GM21825 (cell line): ENCODE results near the gene MEGF11.

Experiments used
- ATAC-seq: cut with Tn5 transposase; IDR thresholded peaks from one replicate; pipeline ENCODE4 v1.9.1; 2021; ENCODE audit warnings: mild to moderate bottlenecking, moderate library complexity; ENCODE audit not compliant: unreplicated experiment

MEGF11 gene

DNA sequence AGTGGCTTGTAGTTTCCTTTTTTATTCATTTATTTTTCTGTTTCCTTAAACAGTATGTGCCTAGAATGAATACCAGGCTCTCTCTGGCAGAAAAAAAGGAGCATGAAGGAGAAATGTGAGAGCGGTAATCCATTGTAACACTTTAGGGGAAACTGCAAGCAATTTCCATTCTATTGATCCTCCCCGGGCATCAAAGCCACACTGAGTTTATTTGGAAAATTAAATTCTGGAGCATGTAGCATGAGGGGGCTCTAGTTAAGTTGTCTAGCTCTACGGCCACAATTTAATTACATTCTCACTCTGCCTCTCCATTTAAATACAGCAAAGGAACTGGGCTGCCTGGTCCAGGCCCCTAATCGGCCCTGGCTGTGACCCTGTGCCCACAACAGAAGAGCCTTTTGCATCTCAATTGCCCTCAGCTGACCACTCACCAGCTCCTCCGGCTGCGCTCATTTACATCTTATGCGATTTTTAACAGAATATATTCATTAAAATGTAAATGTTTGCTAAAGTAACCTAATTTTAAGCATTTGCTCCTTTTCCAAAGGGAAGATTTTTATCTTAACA, 72.9 kb downstream of the MEGF11 start:
- no peak for ATAC-seq

DNA sequence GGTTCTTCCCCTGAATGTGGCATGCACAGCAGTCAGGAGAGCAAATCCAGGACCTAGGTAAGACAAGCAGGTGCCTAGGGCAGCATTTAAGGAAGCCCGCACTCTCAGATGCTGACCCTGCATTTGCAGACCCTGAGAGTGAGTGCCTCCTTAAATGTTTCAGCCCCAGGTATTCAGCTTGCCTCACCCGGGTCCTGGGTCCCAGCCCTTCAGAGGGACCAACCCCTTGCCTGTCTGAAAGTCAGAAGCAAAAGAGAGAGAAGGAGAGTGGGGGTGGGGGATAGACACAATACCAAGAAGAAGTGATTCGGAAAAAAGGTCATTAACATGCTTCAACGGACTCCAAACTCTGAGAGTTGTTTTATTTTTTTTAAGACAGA, 75.0 kb downstream of the MEGF11 start:
- no peak for ATAC-seq

DNA sequence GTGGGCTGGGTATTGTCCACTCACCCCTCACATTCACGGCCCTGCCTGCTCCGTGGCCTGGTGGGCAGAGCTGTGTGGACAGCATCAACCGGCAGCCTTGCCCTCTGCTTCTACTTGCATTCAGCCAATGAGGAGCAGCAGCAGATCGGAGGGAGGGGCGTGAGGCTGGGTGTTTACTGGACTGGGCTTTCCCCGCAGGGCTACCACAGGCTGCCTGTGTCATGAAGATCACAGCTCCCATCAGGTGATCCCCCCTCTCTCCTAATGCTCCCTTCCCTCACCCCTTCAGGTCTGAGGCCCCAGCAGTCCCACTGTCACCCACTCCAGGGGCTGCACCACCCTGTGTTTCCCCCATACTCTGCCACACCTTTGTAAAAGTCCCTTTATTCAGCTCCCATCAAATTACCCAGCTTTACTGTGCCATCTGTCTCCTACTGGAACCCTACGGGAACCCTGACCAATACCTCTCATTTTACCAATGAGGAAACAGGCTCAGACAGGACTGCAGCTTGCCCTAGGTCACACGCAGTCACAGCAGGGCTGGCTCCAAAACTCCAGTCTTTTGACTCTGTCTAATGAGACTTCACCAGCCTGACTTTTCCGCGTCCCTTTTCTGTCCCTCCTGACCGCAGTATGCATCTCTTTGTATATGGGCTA, 81.1 kb downstream of the MEGF11 start:
- ATAC-seq = no peak

DNA sequence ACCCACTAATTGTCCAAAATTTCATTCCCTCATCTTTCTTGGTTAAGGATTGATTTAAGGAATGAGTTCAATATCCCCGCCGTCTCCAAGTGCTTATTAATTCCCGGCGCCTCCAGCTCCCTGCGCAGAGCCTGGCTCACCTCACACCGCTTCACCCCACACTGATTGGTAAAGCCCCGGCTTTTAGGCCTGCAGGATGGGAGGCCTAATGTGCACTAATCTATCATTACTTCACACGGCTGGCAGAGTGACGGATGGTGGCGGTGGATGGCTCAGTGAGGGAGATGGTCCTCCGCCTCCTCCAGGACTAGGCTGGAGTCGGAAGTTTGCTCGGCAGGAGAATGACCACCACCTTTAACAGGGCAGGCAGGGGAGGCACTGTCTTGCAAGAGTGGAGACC, 81.7 kb downstream of the MEGF11 start:
- no peak for ATAC-seq

DNA sequence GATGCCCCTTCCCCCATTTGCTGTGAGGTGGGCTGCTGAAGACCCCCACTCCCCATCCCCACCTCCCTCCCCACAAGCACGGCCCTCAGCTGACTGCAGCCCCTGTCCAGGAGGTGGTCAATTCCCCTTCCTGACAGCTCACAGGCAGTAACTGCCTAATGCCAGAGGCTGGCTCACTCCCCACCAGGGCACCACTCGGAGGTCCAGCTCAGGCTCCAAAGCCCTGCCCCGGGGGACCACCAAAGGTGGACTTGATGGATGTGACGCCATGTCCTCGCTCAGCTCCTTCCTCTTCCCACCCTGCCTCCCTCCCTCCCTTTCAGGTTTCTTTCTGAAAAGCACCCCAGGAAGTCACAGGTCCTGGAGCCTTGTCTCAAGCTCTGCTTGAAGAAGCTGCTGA, 82.8 kb downstream of the MEGF11 start:
- no peak for ATAC-seq

DNA sequence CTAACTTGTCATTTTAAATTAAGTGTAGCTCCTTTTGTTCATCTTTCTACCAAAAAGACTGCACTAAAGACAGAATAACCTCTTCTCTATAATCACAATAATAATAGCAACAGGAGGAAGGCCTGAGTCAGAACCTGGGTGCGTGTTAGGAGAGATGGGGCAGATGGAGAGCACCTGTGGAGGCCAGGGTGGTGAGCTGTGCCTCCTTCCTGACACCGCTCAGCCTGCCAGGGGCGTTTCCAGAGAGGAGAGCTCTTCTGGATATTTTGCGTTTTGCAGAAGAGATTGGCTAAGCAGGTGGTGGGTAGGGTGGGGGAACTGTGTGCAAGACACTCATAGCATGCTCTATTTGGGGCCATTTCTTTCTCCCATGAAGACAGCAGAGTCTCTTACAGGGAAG, 83.5 kb downstream of the MEGF11 start:
- no peak for ATAC-seq

DNA sequence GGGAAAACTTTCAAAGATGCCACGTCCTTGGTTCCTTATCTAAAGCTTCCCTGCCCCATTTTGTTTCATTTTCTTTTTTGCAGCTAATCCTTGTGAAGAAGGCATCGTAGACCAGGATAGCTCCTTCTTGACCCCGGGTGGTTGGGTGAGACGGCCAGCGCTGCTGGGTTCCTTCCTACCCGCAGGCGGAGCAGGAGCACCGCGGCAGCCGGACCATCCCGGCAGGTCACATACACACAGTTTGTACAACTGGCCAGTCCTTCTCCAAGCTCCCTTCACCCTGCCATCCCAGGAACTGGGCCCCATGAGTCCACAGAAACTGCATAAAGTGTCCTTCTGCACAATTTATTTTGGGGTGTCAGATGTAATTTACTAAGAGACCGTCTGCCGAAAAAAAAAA, 83.9 kb downstream of the MEGF11 start:
- no peak for ATAC-seq

DNA sequence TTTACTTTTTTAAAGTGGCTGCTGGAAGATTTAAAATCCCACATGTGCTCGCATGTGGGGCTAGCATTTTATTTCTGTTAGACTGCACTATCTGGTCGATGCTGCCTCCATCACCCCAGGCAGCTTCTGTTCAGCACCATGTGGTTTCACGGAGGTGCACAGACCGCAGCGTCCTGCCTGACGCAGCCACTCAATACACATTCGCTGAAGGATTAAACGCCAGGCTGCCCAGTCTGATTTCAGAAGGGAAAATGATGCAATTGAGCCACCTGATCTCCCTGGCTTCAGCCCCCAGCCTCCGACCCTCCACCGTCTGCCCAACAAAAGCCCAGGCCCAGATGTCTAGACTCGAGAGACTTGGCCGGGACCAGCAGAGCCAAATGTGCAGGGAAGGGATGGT, 84.5 kb downstream of the MEGF11 start:
- ATAC-seq = no peak

DNA sequence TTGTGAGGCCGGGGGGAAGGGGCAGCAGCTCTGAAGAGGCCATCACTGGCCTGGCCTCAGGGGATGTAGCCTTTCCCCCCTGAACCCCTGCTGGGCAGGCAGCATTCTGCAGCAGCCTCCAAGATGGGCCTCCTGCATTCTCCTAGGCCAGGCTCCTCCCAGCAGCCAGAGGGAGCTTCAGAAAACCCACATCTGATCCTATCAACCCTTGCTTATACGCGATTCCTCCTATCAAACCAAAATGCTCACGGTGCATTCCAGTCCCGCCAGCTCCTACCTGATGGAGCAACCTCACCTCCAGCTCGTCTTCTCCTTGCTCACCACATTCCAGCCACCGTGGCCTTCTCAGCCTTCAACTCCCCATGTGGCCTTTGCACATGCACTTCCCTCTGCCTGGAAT, 85.7 kb downstream of the MEGF11 start:
- no peak for ATAC-seq

DNA sequence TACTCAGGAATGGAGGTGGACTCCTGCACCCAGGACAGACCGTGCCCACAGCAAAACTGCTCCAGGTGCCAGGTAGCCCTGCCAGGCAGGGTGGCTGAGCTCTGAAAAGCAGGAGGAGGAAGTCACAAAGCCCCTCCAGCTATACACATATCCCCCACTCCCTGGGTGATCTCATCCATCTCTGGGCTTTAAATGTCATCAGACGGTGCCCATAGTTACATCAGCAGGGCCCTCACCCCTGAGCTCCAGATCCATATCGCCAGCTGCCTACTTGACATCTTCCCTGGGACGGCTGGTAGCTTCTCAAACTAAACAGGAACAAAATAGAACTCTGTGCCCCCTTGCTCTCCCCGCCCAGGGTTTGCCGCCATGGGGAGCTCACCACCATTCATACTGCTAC, 87.7 kb downstream of the MEGF11 start:
- no peak for ATAC-seq

DNA sequence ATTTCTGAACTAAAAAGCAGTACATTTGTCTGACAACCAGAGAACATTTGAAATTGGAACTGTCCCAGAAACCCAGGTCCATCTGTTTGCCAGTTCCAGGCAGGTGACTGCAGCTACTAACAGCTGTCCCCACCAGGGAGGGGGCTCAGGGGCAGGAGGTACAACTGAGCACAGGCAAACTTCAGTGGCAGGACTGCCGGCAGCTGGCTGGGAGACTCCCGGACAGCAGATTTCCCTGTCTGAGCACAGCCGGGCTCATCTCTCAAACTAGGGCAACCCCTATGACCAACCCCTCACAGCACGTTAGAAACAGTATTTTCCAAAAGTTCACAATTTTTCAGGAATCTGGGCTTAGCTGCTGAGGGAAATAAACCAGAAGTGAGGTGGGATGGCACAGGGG, 88.8 kb downstream of the MEGF11 start:
- no peak for ATAC-seq

DNA sequence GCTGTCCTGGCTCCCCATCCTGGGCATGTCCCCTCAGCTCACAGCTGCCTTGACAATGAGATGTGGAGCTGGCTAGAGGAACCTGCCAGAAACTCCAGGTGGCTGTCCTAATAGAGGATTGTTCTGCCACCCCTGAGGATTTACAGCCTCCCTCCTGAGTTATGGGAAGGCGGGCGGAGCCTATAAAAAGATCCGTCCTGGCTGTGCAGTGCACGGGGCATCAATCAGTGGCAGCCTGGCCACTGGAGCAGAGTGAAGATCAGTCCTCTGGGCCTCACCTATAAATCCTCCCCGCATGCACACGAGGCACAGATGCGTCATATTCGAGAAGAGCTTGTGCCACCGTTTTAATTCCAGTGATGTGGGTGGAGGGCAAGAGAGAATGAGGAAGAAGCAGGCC, 90.0 kb downstream of the MEGF11 start:
- no peak for ATAC-seq

DNA sequence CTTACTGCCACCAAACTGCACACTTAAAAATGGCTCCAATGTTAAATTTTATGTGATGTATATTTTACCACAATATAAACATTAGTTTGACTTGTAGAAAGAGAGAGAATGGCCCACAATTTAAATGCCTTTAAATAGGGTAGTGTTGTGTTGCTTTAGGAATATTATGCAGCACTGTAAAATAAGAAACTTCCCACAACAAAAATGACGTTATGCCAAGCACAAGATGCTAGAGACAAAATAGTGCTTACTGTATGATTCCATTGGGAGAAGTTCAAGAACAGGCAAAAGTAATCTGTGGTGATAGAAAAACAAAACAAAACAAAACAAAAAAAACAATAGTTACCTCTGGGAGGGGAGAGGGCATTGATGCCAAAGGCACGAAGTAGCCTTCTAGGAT, 91.3 kb downstream of the MEGF11 start:
- ATAC-seq = no peak

DNA sequence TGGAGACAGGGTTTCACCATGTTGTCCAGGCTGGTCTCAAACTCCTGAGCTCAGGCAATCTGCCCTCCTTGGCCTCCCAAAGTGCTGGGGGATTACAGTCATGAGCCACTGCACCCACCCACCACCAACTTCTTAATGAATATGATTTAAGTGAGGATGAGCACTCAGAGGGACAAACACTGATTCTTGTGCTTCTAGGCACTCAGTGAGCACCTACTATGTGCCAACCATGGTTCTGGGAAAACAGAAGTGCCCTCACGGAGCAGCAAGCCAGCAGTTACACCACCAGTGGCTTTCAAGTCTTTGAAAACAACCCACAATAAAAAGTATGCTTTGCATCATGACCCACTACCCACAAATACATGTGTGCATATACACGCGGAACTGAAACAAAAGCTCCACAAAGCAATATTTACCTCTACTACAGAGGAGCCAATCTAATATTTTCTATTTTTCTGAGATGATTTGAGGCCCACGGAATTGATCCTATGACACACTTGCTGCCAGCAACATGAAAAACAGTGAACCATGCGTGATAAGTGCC, 91.9 kb downstream of the MEGF11 start:
- ATAC-seq = no peak

DNA sequence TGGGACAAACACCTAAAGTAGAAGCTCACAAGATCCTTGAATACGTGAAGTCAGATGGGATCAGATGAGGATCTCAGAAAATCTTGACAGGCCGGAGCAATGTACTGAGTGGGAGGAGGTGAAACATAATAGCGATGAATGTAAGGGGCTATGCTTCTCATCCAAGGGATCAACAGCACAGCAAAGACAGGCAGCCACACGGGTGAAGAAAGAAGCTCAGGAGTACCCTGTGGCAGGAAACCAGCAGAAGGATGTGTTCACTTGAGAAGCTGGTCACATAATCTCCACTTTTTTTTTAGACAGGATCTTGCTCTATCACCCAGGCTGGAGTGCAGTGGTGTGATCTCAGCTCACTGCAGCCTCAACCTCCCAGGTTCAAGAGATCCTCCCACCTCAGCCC, 92.4 kb downstream of the MEGF11 start:
- ATAC-seq = no peak

DNA sequence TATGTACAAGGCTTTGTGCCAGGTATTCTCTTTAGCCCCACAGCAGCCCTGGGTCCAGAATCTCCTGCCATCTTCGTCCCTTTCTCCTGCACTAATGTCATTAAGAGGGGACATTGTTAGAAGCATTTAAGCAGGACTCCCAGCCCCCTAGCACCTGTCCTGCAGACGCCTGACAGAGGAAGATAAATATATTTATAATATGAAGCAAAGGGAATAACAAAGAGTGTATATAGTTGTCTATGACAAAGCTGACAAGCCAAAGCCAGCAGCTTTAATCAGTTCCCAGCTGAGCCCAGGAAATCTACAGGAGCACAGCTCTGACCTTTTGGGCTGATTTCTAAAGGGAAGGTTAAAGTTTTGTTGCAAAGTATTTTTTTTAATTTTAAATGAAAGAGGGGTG, 96.0 kb downstream of the MEGF11 start:
- ATAC-seq = no peak

DNA sequence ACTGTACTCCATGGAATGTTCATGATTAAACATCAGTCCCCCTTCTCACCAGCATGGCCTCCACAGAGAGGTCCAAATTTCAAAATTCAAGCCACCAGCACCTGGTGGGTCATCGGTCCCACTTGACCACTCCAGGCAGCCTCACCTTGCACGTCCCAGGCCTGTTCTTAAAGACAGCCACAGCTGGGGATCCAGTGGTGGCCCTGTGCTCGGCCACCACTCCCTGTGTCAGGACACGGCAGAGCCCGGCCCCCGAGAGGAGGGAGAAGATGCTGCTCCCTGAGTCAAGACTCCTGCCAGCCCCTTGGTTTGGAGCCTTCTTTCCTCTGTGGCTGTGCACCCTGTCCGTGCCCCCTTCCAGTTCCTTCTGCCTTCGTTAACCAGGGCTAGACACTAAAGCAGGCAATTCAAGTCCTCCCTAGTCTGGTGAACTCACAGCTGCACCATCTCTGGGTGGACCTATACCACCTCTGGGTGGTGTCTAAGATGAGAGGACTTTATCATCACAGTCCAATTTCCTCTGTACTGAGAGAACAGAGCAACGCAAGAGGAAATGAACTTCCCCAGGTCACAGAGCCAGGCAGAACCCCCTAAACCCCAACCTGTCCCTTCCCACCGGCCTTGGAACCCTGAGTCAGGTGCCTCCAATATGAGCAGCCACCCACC, 97.1 kb downstream of the MEGF11 start:
- no peak for ATAC-seq

DNA sequence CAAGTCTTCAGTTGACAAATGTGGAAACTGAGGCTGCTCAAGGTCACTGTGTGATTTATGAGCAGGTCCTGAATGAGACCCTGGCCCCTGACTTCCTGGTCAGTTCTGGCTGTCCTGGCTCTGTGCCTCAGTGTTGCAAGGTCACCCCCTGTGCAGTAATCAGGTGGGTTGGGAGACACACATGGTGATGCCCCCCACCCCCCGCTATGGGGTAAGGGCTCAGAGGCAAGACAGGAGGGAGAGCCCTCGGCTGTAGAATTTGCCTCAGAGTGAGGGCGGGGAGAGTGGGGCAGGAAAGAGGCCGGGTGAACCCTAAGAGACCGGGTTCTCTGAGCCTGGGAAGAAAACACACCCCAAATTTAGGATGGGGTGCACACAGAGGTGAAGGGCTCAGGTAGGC, 98.5 kb downstream of the MEGF11 start:
- no peak for ATAC-seq

DNA sequence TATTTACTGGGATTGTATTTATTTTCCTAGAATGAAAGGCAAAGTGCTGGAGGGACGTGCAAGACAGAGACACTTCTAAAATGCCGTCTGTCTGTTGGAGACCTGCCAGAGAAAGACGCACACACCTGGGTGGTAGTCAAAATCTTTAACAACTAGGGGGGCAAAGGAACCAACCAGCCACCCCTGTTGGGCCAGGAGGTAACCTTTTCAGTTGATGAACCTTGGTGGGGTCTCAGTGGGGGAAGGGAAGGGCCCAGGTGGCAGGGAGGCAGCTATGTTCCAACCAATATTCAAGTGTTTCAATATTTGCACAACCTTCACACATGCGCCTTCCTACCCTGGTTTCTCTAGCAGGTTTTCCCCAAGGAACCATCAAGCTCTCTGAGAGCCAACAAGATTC, 99.0 kb downstream of the MEGF11 start:
- ATAC-seq = no peak

DNA sequence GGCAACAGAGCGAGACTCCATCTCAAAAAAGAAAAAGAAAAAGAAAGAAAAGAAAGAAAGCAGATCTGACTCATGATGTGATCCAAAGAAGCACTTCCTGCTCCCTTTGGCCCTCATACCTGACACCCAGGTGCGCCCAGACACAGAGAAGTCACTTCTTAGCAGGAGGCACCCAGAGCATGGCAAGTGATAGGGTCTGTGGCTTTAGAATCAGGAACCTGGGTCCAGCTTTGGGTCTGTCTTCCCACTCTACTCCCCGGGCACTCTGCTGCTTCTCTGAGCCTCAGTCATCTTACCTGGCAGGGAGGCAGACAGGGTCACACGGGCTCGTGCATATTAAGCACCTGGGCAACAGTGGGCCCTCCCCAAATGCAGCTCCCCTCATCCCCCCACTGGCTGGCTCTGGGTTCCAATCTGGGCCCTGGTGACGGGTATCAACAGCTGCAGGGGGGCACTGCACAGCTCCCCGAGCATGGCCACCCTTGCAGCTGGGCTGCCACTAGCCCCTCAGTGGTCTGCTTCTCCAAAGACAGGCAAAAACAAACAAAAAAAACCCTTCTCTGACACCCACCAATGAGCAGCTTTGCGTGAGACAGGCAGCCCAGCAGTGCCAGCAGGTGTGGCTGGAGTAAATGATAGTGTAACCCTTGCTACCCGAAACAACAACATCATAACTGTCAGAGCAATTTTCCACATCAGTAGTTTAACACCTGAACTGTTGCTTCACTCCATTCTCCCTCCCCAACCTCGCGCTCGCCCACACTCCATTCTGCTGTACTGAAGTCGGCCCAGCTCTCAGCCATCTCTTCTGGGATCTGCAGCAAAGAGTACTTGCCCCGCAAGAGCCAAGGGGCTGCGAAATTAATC, 99.8 kb downstream of the MEGF11 start:
- ATAC-seq = peak; percentile 88

DNA sequence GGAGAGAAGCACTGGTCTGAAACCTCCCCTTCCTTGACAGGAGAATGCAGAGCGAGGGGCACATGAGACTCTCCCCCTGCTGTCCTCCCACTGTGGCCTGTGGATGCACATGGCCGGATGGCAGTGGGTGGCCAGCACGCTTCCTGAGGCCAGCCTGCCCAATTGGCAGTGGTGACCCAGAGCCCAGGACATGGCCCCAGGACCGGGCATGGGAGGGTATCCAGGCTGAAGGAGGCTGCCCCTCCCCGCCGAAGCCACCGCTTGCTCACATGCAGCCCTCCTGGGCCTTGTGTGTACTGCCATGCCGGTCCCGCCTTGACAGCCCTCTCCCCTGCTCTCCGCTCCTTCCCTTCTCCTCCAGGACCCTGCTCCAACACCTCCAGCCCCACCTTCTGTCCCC, 100.9 kb downstream of the MEGF11 start:
- no peak for ATAC-seq

DNA sequence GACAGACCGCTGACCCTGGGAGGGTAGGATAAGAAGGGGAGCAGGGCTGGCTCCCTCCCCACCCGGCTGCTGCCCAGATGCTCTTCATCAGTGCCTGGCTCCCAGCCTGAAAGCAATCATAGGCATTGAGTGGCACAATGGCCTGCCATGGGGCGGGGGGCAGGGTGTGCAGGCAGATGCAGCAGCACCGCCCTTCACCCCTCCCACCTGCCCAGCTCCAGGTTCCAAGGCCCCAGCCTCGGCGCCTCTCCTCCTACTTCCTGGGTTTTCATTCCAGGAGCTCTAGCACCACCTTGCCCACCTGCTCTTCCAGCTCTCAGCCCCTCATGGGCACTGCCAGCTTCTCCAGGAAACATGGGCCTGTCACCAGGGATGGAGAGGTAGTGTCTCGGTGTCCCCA, 101.7 kb downstream of the MEGF11 start:
- ATAC-seq = no peak
